SKM-1 (cell line): ENCODE data around the gene AGTRAP.
A peak's percentile ranks its signal among the peaks of the same experiment; 100 is the strongest.

Experiments
- DNase-seq: peaks from one replicate; lab custom pipeline; 2025; ENCODE audit not compliant: unreplicated experiment; lab: John Stamatoyannopoulos, UW

AGTRAP gene

DNA sequence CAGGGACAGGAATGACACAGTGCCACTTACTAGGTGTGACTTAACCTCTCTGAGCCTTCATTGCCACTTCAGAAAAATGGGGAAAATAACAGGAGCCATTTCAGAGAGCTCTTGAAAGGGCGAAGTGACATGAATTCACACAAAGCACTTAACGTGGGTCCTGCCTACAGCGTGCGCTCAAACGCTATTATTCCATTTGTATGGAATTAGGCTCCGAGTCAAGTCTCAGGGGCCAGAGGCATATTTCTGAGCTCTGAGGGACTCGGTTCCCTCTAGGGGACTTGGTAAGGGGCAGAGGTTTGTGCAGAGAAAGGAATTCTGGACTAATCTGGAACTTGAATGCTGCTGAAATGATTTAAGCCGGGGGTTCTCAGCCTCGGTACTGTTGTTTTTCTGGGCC lies 30.3 kb upstream of the AGTRAP start:
- no peak for DNase-seq

DNA sequence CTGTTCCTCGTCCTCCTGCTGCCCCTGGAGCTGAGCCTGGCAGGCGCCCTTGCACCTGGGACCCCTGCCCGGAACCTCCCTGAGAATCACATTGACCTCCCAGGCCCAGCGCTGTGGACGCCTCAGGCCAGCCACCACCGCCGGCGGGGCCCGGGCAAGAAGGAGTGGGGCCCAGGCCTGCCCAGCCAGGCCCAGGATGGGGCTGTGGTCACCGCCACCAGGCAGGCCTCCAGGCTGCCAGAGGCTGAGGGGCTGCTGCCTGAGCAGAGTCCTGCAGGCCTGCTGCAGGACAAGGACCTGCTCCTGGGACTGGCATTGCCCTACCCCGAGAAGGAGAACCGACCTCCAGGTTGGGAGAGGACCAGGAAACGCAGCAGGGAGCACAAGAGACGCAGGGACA lies 29.6 kb upstream of the AGTRAP start:
- DNase-seq: no peak

DNA sequence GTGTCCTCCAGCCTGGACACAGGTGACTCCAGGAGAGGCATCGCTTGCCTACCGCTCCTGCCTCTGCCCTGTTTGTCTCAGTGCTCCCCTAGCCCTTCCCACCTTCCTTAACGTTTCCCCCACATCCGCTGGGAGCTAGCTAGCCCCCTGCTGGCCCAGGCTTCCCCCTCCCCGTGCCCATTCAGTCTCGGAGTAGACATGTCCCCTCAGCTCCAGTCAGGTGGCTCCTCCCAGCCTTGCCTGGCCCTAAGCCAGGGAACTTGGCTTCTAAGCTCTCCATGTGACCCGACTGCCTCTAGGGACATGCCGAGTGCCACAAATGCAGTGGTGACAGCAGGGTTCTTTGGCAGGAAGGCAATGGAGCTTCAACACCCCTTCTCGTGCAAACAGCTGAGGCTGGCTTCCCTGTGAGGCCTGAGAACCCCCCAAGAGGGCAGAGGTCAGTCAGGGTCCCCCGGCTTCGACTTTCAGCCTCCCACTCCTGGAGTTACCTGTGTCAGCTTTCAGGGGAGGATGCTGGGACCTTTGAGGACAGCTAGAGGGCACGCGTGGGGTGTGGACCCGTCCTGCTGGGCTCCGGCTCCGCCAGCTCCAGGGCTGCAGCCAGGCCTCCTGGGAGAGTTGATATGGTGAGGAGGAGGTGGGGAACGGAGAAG lies 28.2 kb upstream of the AGTRAP start:
- no peak for DNase-seq

DNA sequence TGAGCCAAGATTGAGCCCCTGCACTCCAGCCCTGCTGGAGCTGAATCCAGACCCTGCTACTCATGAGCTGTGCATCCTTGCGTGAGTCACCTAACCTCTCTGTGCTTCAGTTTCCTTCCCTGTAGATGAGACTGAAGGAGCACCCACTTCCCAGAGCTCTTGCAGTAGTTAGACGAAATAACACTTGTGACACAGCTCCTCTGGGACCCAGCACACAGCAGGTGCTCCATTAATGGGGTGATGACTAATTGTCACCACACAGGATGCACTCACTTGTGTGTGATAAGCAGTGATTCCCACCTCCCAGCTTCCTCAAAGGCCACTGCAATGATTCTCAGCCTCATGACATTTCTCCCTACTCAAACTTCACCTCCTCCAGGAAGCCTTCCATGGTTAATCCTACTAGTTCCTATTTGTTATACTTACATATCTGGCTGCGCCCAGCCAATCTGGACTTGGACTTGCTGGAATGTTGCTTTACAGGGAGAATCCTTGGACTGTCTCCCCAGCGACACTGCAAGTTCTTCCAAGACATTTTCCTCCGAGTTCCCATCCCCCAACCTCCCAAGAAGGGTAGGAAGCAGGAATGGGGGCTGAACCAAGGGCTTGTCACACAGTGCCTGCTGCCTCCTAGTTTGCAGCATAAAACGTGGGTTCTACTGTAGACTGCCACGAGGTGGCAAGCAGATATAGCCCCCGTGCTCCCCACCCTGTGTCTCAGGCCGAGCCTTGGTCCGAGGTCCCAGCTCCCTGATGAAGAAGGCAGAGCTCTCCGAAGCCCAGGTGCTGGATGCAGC lies 27.2 kb upstream of the AGTRAP start:
- no peak for DNase-seq

GRCh38 chr1:11711490-11711889 lies 24.4 kb upstream of the AGTRAP start:
- no peak for DNase-seq

DNA sequence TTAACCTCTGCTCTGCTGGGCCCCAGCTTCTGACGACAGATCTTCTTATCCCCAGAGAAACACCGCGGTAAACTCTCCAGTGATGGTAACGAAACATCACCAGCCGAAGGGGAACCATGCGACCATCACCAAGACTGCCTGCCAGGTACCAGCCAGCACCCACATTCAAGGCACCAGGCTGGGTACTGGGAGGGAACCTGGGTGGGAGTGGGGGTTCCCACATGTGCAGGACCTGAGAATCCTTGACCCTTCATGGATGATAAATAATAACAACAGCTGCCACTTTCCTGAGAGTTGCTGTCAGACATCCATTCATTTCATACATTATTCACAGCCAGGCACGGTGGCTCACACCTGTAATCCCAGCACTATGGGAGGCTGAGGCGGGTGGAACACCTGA lies 23.7 kb upstream of the AGTRAP start:
- DNase-seq: no peak

GRCh38 chr1:11713095-11713494 lies 22.8 kb upstream of the AGTRAP start:
- no peak for DNase-seq

DNA sequence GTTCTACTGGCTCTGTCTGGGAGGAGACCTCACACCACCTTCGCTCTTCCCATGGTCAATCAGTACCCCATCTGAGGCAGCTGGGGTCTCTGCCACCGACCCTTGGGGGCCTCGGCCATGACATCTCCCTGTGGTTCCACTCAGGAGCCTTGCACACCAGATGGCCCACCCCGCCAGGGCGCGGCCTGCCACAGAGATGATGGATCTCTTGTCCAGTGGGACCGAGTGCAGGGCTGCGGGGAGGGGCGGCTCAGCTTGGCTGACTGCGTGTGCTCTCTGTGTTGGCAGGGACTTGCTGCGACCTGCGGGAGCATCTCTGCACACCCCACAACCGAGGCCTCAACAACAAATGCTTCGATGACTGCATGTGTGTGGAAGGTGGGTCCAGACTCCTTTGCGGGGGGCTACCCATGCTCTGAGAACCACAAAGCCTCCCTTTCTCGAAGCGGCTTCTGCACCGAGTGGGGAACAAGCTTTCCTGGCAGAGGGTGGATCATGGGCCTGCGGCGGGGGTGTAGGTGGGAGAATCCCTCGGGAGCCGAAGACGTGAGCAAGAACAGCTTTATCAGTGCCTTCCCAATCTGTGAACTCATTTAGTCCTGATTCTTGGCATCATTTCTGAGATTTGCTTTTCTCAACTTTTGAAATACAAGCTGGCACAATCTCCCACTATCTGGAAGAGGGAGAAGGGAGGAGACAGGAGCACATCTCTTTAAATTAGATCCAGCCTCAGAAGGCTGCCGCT lies 20.9 kb upstream of the AGTRAP start:
- no peak for DNase-seq

GRCh38 chr1:11719313-11720032 lies 16.5 kb upstream of the AGTRAP start:
- DNase-seq: peak; percentile 87

DNA sequence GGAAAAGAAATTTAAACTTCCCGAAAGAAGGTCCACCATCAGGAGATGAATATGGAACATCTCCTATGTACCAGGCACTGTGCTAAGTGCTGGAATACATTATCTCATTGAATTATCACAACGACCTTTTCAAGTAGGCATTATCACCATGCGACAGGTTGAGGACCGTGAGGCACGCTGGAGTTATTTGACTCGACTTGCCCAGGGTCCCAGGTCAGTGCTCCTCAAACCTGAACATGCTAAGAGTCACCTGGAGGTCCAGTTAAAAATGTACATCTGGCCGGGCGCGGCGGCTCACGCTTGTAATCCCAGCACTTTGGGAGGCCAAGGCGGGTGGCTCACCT lies 15.9 kb upstream of the AGTRAP start:
- no peak for DNase-seq

DNA sequence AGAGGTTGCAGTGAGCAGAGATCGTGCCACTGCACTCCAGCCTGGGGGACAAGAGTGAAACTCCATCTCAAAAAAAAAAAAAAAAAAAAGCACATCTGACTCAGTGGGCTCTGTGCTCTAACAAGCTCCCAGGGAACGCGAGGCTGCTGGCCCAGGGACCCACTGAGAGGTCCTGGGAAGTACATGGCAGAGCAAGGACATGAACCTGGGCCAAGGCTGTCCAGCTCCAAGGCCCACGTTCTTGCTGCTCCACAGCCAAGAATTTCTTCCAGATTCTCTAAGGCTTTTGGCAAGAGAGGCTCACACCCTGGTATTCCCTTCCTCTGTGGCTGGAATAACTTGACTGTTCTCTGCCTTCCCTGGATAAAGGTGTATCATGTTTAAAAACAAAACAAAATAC lies 15.4 kb upstream of the AGTRAP start:
- DNase-seq: no peak

DNA sequence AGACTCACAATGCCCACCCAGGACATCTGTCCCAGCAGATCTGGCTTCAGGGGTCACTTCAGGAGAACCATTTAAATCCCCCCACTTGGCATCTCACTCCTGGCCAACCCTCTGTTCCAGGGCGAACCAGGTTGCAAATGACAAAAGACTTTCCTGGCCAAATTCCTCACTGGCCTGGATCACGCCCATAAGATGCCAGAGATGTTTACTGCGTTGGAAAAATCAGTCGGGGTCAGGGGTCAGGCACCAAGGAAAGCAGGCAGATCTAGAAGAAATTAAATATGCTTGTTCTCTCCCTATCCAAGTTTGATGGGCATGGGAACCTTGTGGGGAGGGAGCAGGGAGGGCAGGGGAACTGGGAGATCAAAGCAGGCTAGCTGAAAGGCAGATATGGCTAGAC lies 14.6 kb upstream of the AGTRAP start:
- no peak for DNase-seq

GRCh38 chr1:11722538-11722937 lies 13.4 kb upstream of the AGTRAP start:
- no peak for DNase-seq

GRCh38 chr1:11725616-11726015 lies 10.3 kb upstream of the AGTRAP start:
- DNase-seq: no peak

- DNase-seq: no peak
These were observed 8.8 kb upstream of the AGTRAP start for GRCh38 chr1:11727119-11727518.

GRCh38 chr1:11728126-11728806 lies 7.7 kb upstream of the AGTRAP start:
- no peak for DNase-seq

- no peak for DNase-seq
These were observed 6.8 kb upstream of the AGTRAP start for GRCh38 chr1:11729155-11729497.

GRCh38 chr1:11729498-11730428 lies 6.2 kb upstream of the AGTRAP start:
- DNase-seq: no peak

DNA sequence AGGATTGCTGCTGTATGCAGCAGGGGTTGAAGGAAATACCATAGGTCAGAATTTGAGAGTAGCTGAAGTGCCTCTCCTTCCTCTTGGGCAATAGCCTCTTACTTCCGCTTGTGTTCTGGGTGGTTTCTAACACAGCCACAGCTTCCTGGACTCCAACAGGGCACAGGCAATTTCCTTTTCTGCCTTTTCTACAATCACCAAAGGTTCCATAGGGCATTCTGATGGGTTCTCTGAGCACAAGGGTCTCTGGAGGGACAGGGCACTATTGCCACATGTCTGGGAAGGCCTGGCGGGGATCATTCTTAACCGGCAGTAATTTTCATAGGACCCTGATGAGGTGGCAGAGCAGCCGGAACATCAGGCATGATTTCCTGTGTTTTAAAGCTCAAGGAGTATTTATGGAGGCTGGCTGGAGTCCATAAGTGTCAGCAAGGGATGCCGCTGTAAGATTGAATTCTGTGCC lies 5.5 kb upstream of the AGTRAP start:
- DNase-seq: peak; percentile 98
